ENCODE data around the gene CEBPZ.
"Not testable (repeated sequence)": the region's sequence is repeated elsewhere in the genome, so short reads cannot be mapped to it uniquely, and the experiment has no call there.

The CEBPZ gene

GRCh38 chr2:37211939-37212338, 19.5 kb downstream of the CEBPZ start:
- DNase-seq: no peak

- no peak for DNase-seq
Observed at GRCh38 chr2:37211212-37211611, 20.2 kb downstream of the CEBPZ start.

GRCh38 chr2:37206760-37207159, 24.6 kb downstream of the CEBPZ start:
- not testable (repeated sequence) for DNase-seq

GRCh38 chr2:37205689-37206341, 25.6 kb downstream of the CEBPZ start:
- DNase-seq: no peak

GRCh38 chr2:37205071-37205661, 26.2 kb downstream of the CEBPZ start:
- DNase-seq: not testable (repeated sequence)

GRCh38 chr2:37203708-37204107, 27.7 kb downstream of the CEBPZ start:
- DNase-seq: no peak

- no peak for DNase-seq
Observed at GRCh38 chr2:37201766-37202165, 29.6 kb downstream of the CEBPZ start.

GRCh38 chr2:37201208-37201607, 30.2 kb downstream of the CEBPZ start:
- no peak for DNase-seq

- no peak for DNase-seq
Observed at GRCh38 chr2:37198681-37199065, 32.7 kb downstream of the CEBPZ start.

GRCh38 chr2:37196320-37197195, 34.8 kb downstream of the CEBPZ start, which contains the start of gene CEBPZOS:
TSS of gene CEBPZOS (plus strand) at chr2:37196496. CDS start at chr2:37199705, 3,209 bp downstream.
- peak; percentile 85 for DNase-seq

GRCh38 chr2:37195862-37196319, 35.5 kb downstream of the CEBPZ start:
- DNase-seq: not testable (repeated sequence)

GRCh38 chr2:37192551-37192950, 38.8 kb downstream of the CEBPZ start:
- DNase-seq: no peak

GRCh38 chr2:37191747-37192146, 39.6 kb downstream of the CEBPZ start:
- no peak for DNase-seq

GRCh38 chr2:37191253-37191652, 40.1 kb downstream of the CEBPZ start:
- DNase-seq: no peak

- no peak for DNase-seq
Observed at GRCh38 chr2:37190290-37190689, 41.1 kb downstream of the CEBPZ start.

- DNase-seq: no peak
Observed at GRCh38 chr2:37189452-37190153, 41.8 kb downstream of the CEBPZ start.

- DNase-seq: no peak
Observed at GRCh38 chr2:37188570-37188969, 42.8 kb downstream of the CEBPZ start, which contains the start of gene SULT6B1. TSS of gene SULT6B1 (minus strand) at chr2:37188670. CDS start at chr2:37188640, 30 bp downstream.

- DNase-seq: no peak
Observed at GRCh38 chr2:37181726-37182684, 49.4 kb downstream of the CEBPZ start.

GRCh38 chr2:37180640-37181039, 50.8 kb downstream of the CEBPZ start:
- no peak for DNase-seq

GRCh38 chr2:37180006-37180639, 51.3 kb downstream of the CEBPZ start:
- no peak for DNase-seq

- DNase-seq: no peak
Observed at GRCh38 chr2:37173741-37174140, 57.7 kb downstream of the CEBPZ start.
